ENCODE results near the gene TMCO2.

- no peak for TF ChIP-seq CTCF (IDR thresholded peaks at IDR 0.05)
- no peak for TF ChIP-seq POLR2AphosphoS5 (IDR thresholded peaks at IDR 0.05; ENCODE audit: insufficient read depth in 1 of 2, low read depth in 1 of 2)
- no peak for TF ChIP-seq POLR2A (IDR thresholded peaks at IDR 0.05)
These were observed 15.3 kb upstream of the TMCO2 start for GRCh38 chr1:40232444-40232843.
